Stimulated activated effector memory CD8-positive, alpha-beta T cell treated with anti-CD3 and anti-CD28 coated beads, Interleukin-12 subunit alpha, Interleukin-12 subunit beta, amount 100 ng/mL, for 72 hours (primary cell): ENCODE results near the gene MCAT.
A peak's percentile ranks its signal among the peaks of the same experiment; 100 is the strongest.

Source experiments
- ATAC-seq: fragments of 150-1000 bp; cut with Tn5 transposase; 2 replicates; pipeline ENCODE4 v1.10.0; 2021
- DNase-seq, 2 donors: peaks; one replicate each; pipeline ENCODE4 v3.0.0; 2021 to 2022; ENCODE audit warnings: low spot score in 2 of 2
- H3K27ac Mint-ChIP-seq: one replicate; pipeline ENCODE4 v1.8.0; 2022; ENCODE audit warnings: mild to moderate bottlenecking, mixed read lengths
- H3K36me3 Mint-ChIP-seq: one replicate; pipeline ENCODE4 v1.8.0; 2022; ENCODE audit warnings: mild to moderate bottlenecking, mixed read lengths
- H3K4me1 Mint-ChIP-seq: one replicate; pipeline ENCODE4 v1.8.0; 2022; ENCODE audit warnings: mixed read lengths
- H3K4me3 Mint-ChIP-seq: one replicate; pipeline ENCODE4 v1.8.0; 2022; ENCODE audit warnings: mild to moderate bottlenecking, mixed read lengths
- H3K9me3 Mint-ChIP-seq: one replicate; pipeline ENCODE4 v1.8.0; 2022; ENCODE audit warnings: mixed read lengths

MCAT gene

GRCh38 chr22:43142880-43143562, at the start of gene MCAT:
TSS of gene MCAT (minus strand) at chr22:43143398. CDS start at chr22:43143348, 50 bp downstream.
- DNase-seq (peak; percentile 76 to 92), ATAC-seq (peak; percentile 90)
- Mint-ChIP-seq H3K36me3 (peaks cover 11% of the 10 kb centered on the region), H3K9me3 (no peaks in the 10 kb centered on the region), H3K4me3 (peak within 1 kb of the TSS; percentile 85), H3K4me1 (peaks cover 26% of the 10 kb centered on the region), H3K27ac (peak within 1 kb of the TSS; percentile 86)

GRCh38 chr22:43191831-43192230, 48.6 kb upstream of the MCAT start:
- H3K36me3 Mint-ChIP-seq: no peaks in the 10 kb centered on the region
- no peaks in the 10 kb centered on the region for H3K9me3 Mint-ChIP-seq
- H3K4me3 Mint-ChIP-seq: no peak overlapping the region
- ATAC-seq (no peak), DNase-seq (no peak)
- H3K27ac Mint-ChIP-seq: no peak overlapping the region
- H3K4me1 Mint-ChIP-seq: peaks cover 6% of the 10 kb centered on the region

DNA sequence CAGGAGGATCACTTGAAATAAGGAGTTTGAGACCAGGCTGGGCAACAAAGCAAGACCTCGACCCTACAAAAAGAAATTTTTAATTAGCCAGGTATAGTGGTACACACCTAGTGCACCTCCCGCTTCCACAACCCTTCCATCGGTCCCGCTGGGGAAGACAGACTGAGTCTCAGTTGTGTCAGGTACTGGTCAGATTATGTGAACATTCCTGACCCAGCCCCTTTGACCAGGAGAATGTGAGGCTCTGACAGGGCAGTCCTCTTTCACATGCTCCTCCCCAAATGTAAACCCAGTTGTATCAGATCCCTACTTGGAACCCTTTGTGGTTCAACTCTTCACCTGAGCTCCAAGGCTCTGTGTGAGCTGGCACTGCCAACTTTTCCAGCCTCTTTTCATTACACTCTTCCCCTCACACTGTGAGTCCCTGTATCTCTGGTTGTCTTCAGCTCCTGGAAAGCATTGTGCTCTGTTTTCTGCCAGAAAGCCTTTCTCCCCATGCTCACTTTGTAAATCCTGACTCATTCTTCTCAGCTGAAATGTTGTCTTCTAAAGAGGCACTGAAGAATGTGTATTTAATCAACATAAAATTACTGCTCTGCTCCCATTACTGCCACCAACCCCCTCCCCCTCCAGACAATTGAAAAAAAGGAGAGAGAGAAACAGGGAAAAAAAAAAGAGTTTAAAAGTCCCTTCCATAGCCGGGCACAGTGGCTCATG, 45.8 kb upstream of the MCAT start:
- DNase-seq: no peak
- H3K36me3 Mint-ChIP-seq: peaks cover 10% of the 10 kb centered on the region
- peak overlapping the region; percentile 27 for H3K4me3 Mint-ChIP-seq
- ATAC-seq: no peak
- H3K4me1 Mint-ChIP-seq: peaks cover 20% of the 10 kb centered on the region
- H3K27ac Mint-ChIP-seq: peak overlapping the region; percentile 68
- no peaks in the 10 kb centered on the region for H3K9me3 Mint-ChIP-seq

- peak; percentile 98 to 99 for DNase-seq
- Mint-ChIP-seq H3K27ac (peak overlapping the region; percentile 95), H3K4me1 (peaks cover 21% of the 10 kb centered on the region), H3K9me3 (no peaks in the 10 kb centered on the region), H3K36me3 (peaks cover 16% of the 10 kb centered on the region), H3K4me3 (peak overlapping the region; percentile 76)
- ATAC-seq: peak; percentile 95
Observed at GRCh38 chr22:43187171-43188099, 44.2 kb upstream of the MCAT start.

GRCh38 chr22:43186272-43187170, 43.3 kb upstream of the MCAT start, which contains the start of gene TTLL12:
TSS of gene TTLL12 (minus strand) at chr22:43187134. CDS start at chr22:43187069, 65 bp downstream.
- DNase-seq (peak; percentile 50 to 76), ATAC-seq (peak; percentile 57)
- Mint-ChIP-seq H3K9me3 (no peaks in the 10 kb centered on the region), H3K36me3 (peaks cover 16% of the 10 kb centered on the region), H3K4me1 (peaks cover 25% of the 10 kb centered on the region), H3K4me3 (peak within 1 kb of the TSS; percentile 76), H3K27ac (peak within 1 kb of the TSS; percentile 95)

GRCh38 chr22:43185860-43186261, 42.7 kb upstream of the MCAT start:
- no peak for ATAC-seq
- H3K36me3 Mint-ChIP-seq: peaks cover 16% of the 10 kb centered on the region
- H3K9me3 Mint-ChIP-seq: no peaks in the 10 kb centered on the region
- H3K4me1 Mint-ChIP-seq: peaks cover 26% of the 10 kb centered on the region
- no peak for DNase-seq
- no peak overlapping the region for H3K27ac Mint-ChIP-seq
- H3K4me3 Mint-ChIP-seq: peak overlapping the region; percentile 76

DNA sequence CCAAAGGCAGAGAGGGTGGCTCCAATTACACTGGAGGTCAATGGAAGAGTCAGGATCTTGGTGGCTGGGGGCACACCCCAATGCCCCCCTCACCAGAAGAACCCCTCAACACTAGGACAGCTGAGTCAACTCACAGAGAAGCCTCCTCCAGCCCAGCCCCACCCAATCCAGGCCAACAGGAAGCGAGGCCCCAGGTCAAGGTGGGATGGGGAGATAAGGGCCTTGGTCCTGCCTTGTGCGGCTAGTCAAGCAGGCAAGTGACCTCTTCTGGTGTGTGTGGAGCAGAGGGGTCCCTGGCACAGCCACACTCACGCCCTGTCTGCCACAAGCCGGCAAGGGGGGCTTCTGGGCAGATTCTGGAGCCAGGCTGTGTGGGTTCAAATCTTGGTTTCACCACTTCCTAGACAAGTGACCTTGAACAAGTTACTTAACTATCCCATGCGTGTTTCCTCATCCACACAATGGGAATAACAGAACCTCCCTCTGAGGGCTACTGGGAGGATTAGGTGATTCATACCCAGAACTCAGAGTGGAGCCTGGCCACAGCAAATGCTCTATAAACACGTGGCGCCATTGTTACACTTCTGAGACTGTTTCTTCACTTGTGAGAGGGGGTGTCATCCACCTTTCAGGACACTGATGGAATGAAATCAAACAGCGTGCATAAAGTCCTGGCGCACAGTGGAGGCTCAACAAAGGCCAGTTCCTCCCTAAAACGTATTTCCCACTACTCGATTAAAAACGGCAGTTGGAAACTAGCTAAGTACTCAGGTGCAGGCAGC, 40.5 kb upstream of the MCAT start:
- DNase-seq (no peak), ATAC-seq (no peak)
- H3K36me3 Mint-ChIP-seq: peaks cover 28% of the 10 kb centered on the region
- peaks cover 20% of the 10 kb centered on the region for H3K4me1 Mint-ChIP-seq
- peak overlapping the region; percentile 10 for H3K4me3 Mint-ChIP-seq
- H3K9me3 Mint-ChIP-seq: no peaks in the 10 kb centered on the region
- no peak overlapping the region for H3K27ac Mint-ChIP-seq

GRCh38 chr22:43182726-43183125, 39.5 kb upstream of the MCAT start:
- no peak overlapping the region for H3K4me3 Mint-ChIP-seq
- DNase-seq: no peak

GRCh38 chr22:43182118-43182517, 38.9 kb upstream of the MCAT start:
- H3K4me3 Mint-ChIP-seq: no peak overlapping the region
- H3K4me1 Mint-ChIP-seq: peaks cover 20% of the 10 kb centered on the region
- H3K36me3 Mint-ChIP-seq: peaks cover 35% of the 10 kb centered on the region
- peak overlapping the region; percentile 64 for H3K27ac Mint-ChIP-seq
- ATAC-seq (no peak), DNase-seq (no peak)
- H3K9me3 Mint-ChIP-seq: no peaks in the 10 kb centered on the region

More at GRCh38 chr22:43182726-43183125, 39.5 kb upstream of the MCAT start:
- Mint-ChIP-seq H3K9me3 (no peaks in the 10 kb centered on the region), H3K27ac (peak overlapping the region; percentile 21), H3K4me1 (peaks cover 20% of the 10 kb centered on the region), H3K36me3 (peaks cover 35% of the 10 kb centered on the region)
- no peak for ATAC-seq

DNA sequence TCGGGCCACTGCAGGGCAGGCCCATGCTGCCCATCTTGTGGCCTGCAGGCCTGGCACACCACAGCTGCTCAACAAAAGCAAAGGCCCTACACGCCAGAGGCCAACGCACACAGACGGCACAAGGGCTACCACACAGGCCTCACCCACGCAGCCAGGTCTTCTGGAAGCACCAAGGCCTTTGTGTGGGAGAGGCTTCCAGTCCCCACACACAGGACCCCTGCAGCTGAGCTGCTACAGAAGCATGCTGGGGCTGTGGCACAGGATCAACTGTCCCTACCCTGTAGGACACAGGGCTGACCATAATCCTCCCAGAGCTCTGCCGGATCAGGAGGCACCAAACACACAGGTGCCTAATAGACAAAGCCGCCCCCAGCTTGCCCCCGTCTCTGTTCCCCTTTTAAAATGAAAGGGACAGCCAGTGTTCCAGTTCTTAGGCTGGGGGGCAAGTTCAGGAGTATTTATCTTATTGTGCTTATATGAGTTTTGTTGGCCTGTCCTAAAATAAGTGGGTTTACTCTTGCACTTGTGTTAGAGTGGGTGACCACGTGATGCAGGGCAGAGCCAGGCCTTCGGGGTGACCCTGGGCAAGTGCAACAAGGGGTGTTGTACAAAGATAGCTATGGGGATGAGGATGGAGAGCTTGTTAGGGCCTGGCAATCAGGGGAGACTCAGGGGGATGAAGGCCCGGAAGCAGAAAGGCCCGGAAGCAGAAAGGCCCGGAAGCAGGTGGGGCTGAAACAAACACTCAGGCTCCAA, 38.3 kb upstream of the MCAT start:
- Mint-ChIP-seq H3K36me3 (peaks cover 40% of the 10 kb centered on the region), H3K27ac (peak overlapping the region; percentile 64), H3K4me1 (peaks cover 20% of the 10 kb centered on the region), H3K9me3 (no peaks in the 10 kb centered on the region), H3K4me3 (no peak overlapping the region)
- ATAC-seq (no peak), DNase-seq (no peak)

GRCh38 chr22:43180670-43181069, 37.5 kb upstream of the MCAT start:
- Mint-ChIP-seq H3K36me3 (peaks cover 49% of the 10 kb centered on the region), H3K27ac (no peak overlapping the region), H3K9me3 (no peaks in the 10 kb centered on the region), H3K4me1 (peaks cover 19% of the 10 kb centered on the region), H3K4me3 (no peak overlapping the region)
- ATAC-seq: no peak
- DNase-seq: no peak

DNA sequence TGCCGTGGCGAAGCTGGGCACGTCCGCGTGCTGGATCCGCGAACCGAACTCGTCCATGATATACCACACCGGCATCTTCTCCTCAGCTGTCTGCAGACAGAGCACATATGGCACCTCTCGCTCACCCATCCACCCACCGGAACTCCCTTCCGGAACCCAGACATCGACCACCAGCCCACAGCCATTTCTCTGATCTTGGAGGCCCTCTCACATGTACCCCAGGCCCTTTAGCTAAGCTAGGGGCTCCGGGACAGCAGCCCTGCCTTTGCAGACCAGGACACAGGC, 36.7 kb upstream of the MCAT start:
- Mint-ChIP-seq H3K36me3 (peaks cover 53% of the 10 kb centered on the region), H3K9me3 (no peaks in the 10 kb centered on the region), H3K4me3 (no peak overlapping the region), H3K4me1 (peaks cover 13% of the 10 kb centered on the region), H3K27ac (no peak overlapping the region)
- ATAC-seq (no peak), DNase-seq (no peak)

- no peak for DNase-seq
Observed at GRCh38 chr22:43179146-43179910, 36.1 kb upstream of the MCAT start.

More at GRCh38 chr22:43179146-43179910, 36.1 kb upstream of the MCAT start:
- H3K27ac Mint-ChIP-seq: no peak overlapping the region
- H3K9me3 Mint-ChIP-seq: no peaks in the 10 kb centered on the region
- peaks cover 9% of the 10 kb centered on the region for H3K4me1 Mint-ChIP-seq
- no peak for ATAC-seq
- H3K4me3 Mint-ChIP-seq: no peak overlapping the region
- H3K36me3 Mint-ChIP-seq: peaks cover 47% of the 10 kb centered on the region
